ENCODE data around the gene EYS.

Gene EYS

DNA sequence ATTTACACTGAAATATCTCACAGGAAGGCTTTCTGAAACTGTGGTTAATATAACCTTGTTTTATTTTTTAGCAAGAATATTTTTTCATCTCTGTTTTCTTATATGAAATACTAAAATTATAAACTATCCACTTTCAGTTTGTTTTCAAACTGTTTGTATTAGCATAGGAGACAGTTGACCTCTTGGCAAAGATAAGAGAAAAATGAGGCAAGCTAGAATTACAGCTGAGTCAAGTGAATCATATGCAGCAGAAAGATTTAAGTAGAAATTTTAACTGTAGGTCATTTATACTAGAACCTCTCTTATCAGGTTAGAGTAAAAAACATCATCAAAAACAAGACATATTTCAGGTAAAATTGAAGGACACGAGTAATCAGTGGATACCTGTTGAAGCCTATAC is 1278.8 kb downstream of the EYS start:
- DNase-seq, result no peak
- Histone ChIP-seq H3K9me3 (ENCODE audit: control extremely low read depth in 1 of 5, control insufficient read depth in 4 of 5, insufficient read depth in 2 of 5, low read depth in 1 of 5, low read length in 4 of 5) (no peaks in the 10 kb centered on the region), H3K4me3 (ENCODE audit: control insufficient read depth in 1 of 7, extremely low read depth in 1 of 7, insufficient read depth in 4 of 7, low read depth in 2 of 7, low read length in 6 of 7) (no peak overlapping the region), H3K27me3 (replicated peaks in 2 of 5; ENCODE audit: control insufficient read depth in 4 of 5, insufficient read depth in 5 of 5, low read length in 4 of 5) (no peaks in the 10 kb centered on the region), H3K4me1 (ENCODE audit: control extremely low read depth in 1 of 4, control insufficient read depth in 4 of 4, insufficient read depth in 4 of 4, low read length in 3 of 4) (no peaks in the 10 kb centered on the region), H3K27ac (ENCODE audit: insufficient read depth in 1 of 2, low read depth in 1 of 2, low read length in 2 of 2, poor library complexity in 1 of 2, severe bottlenecking in 2 of 2) (no peak overlapping the region), H3K36me3 (ENCODE audit: control insufficient read depth in 4 of 4, insufficient read depth in 4 of 4, low read length in 3 of 4) (no peaks in the 10 kb centered on the region)
- no CpG with 5 or more reads among the region's 1 CpG for WGBS (ENCODE audit: insufficient coverage)
- ChIA-PET POLR2A (no interaction called here), CTCF (no interaction called here)

DNA sequence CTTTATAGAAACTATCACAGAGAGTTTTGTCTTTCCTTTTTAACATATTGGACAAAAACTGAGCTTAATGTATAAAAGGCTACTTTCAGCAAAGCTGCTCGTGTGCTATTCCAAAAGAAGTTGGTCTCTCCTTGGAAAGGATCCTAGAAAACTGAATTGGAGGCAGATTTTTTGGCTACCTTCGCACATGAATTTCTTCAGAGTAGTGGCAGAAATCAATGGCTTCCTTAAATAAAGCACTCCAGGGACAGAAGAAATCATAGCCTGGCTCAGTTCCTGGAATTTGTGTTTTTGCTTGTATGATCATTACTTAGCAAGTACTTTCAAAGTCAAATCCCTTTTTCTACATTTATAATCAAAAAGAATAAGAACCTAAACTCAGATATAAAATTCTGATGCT is 1291.1 kb downstream of the EYS start:
- 91% methylated on average over 2 of the region's 2 CpGs for WGBS (ENCODE audit: insufficient coverage)
- CTCF ChIA-PET, result no interaction called here
- Histone ChIP-seq H3K4me3 (ENCODE audit: control insufficient read depth in 1 of 7, extremely low read depth in 1 of 7, insufficient read depth in 4 of 7, low read depth in 2 of 7, low read length in 6 of 7) (no peak overlapping the region), H3K36me3 (ENCODE audit: control insufficient read depth in 4 of 4, insufficient read depth in 4 of 4, low read length in 3 of 4) (no peaks in the 10 kb centered on the region), H3K4me1 (ENCODE audit: control extremely low read depth in 1 of 4, control insufficient read depth in 4 of 4, insufficient read depth in 4 of 4, low read length in 3 of 4) (no peaks in the 10 kb centered on the region), H3K9me3 (ENCODE audit: control extremely low read depth in 1 of 5, control insufficient read depth in 4 of 5, insufficient read depth in 2 of 5, low read depth in 1 of 5, low read length in 4 of 5) (peaks cover 0 to 7% (median 3%) of the 10 kb centered on the region in 5 experiments), H3K27ac (ENCODE audit: insufficient read depth in 1 of 2, low read depth in 1 of 2, low read length in 2 of 2, poor library complexity in 1 of 2, severe bottlenecking in 2 of 2) (no peak overlapping the region), H3K27me3 (replicated peaks in 2 of 5; ENCODE audit: control insufficient read depth in 4 of 5, insufficient read depth in 5 of 5, low read length in 4 of 5) (no peaks in the 10 kb centered on the region)
- no peak for DNase-seq
- POLR2A ChIA-PET, result no interaction called here

- ChIA-PET POLR2A (no interaction called here), CTCF (no interaction called here)
- no peak overlapping the region for H3K4me3 ChIP-seq (ENCODE audit: control insufficient read depth in 1 of 7, extremely low read depth in 1 of 7, insufficient read depth in 4 of 7, low read depth in 2 of 7, low read length in 6 of 7)
- no peaks in the 10 kb centered on the region for H3K27me3 ChIP-seq (replicated peaks in 2 of 5; ENCODE audit: control insufficient read depth in 4 of 5, insufficient read depth in 5 of 5, low read length in 4 of 5)
- peaks cover 0 to 4% (median 0%) of the 10 kb centered on the region in 5 experiments for H3K9me3 ChIP-seq (ENCODE audit: control extremely low read depth in 1 of 5, control insufficient read depth in 4 of 5, insufficient read depth in 2 of 5, low read depth in 1 of 5, low read length in 4 of 5)
- H3K4me1 ChIP-seq (ENCODE audit: control extremely low read depth in 1 of 4, control insufficient read depth in 4 of 4, insufficient read depth in 4 of 4, low read length in 3 of 4), result no peaks in the 10 kb centered on the region
- no peak overlapping the region for H3K27ac ChIP-seq (ENCODE audit: insufficient read depth in 1 of 2, low read depth in 1 of 2, low read length in 2 of 2, poor library complexity in 1 of 2, severe bottlenecking in 2 of 2)
- no peaks in the 10 kb centered on the region for H3K36me3 ChIP-seq (ENCODE audit: control insufficient read depth in 4 of 4, insufficient read depth in 4 of 4, low read length in 3 of 4)
- no peak for DNase-seq
Measured at GRCh38 chr6:64411226-64411625, 1295.8 kb downstream of the EYS start.

DNA sequence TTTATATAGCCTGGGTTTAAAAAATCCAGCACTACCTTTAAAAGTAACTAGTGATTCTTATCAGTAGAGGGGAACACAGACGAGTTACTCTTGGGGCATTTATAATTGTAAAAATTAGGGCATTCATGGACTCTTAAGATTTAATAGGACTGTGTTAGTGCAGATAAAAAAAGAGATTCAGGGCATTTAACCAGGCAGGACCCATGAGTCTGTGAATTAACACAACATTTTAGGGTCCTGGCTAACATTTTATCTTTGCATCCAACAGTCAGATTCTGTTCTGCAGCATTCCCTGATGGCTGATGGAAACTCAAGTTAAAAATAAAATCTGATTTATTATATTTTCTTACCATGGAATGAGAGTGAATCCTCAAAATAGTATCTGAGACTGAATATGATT is 1297.1 kb downstream of the EYS start:
- no peaks in the 10 kb centered on the region for H3K36me3 ChIP-seq (ENCODE audit: control insufficient read depth in 4 of 4, insufficient read depth in 4 of 4, low read length in 3 of 4)
- DNase-seq, result no peak
- CTCF ChIA-PET, result no interaction called here
- H3K4me1 ChIP-seq (ENCODE audit: control extremely low read depth in 1 of 4, control insufficient read depth in 4 of 4, insufficient read depth in 4 of 4, low read length in 3 of 4), result no peaks in the 10 kb centered on the region
- WGBS (ENCODE audit: insufficient coverage), result 100% methylated on average over 1 of the region's 1 CpG
- H3K4me3 ChIP-seq (ENCODE audit: control insufficient read depth in 1 of 7, extremely low read depth in 1 of 7, insufficient read depth in 4 of 7, low read depth in 2 of 7, low read length in 6 of 7), result no peak overlapping the region
- H3K27ac ChIP-seq (ENCODE audit: insufficient read depth in 1 of 2, low read depth in 1 of 2, low read length in 2 of 2, poor library complexity in 1 of 2, severe bottlenecking in 2 of 2), result no peak overlapping the region
- no peaks in the 10 kb centered on the region for H3K27me3 ChIP-seq (replicated peaks in 2 of 5; ENCODE audit: control insufficient read depth in 4 of 5, insufficient read depth in 5 of 5, low read length in 4 of 5)
- peaks cover 0 to 4% (median 0%) of the 10 kb centered on the region in 5 experiments for H3K9me3 ChIP-seq (ENCODE audit: control extremely low read depth in 1 of 5, control insufficient read depth in 4 of 5, insufficient read depth in 2 of 5, low read depth in 1 of 5, low read length in 4 of 5)
- POLR2A ChIA-PET, result no interaction called here

DNA sequence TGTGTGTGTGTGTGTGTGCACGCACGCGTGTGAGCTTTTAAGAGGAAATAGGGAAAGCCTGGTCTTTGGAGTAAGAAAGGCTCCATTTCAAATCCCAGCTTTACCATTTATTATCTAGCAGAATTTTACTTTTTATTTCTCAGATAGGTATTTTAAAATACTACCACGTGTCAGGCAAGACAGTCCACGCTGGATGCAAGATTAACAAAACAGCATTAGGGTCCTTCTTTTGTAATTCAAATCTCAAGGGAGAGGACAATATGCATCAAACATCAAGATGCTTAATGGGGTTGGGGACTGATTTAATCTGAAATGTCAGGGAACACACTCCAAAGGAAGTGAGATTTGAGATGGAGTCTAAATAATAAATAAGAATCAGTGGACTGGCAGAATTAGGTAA is 1302.6 kb downstream of the EYS start:
- ChIA-PET POLR2A (interaction anchor here (0.7 kb wide), 1 partner anchor 954 kb away, joined by 4 read pairs; no protein-coding TSS in a partner anchor), CTCF (no interaction called here)
- no peaks in the 10 kb centered on the region for H3K27me3 ChIP-seq (replicated peaks in 2 of 5; ENCODE audit: control insufficient read depth in 4 of 5, insufficient read depth in 5 of 5, low read length in 4 of 5)
- no peaks in the 10 kb centered on the region for H3K36me3 ChIP-seq (ENCODE audit: control insufficient read depth in 4 of 4, insufficient read depth in 4 of 4, low read length in 3 of 4)
- no peaks in the 10 kb centered on the region for H3K9me3 ChIP-seq (ENCODE audit: control extremely low read depth in 1 of 5, control insufficient read depth in 4 of 5, insufficient read depth in 2 of 5, low read depth in 1 of 5, low read length in 4 of 5)
- H3K27ac ChIP-seq (ENCODE audit: insufficient read depth in 1 of 2, low read depth in 1 of 2, low read length in 2 of 2, poor library complexity in 1 of 2, severe bottlenecking in 2 of 2), result no peak overlapping the region
- H3K4me3 ChIP-seq (ENCODE audit: control insufficient read depth in 1 of 7, extremely low read depth in 1 of 7, insufficient read depth in 4 of 7, low read depth in 2 of 7, low read length in 6 of 7), result no peak overlapping the region
- no peaks in the 10 kb centered on the region for H3K4me1 ChIP-seq (ENCODE audit: control extremely low read depth in 1 of 4, control insufficient read depth in 4 of 4, insufficient read depth in 4 of 4, low read length in 3 of 4)
- no peak for DNase-seq
- no CpG with 5 or more reads among the region's 5 CpGs for WGBS (ENCODE audit: insufficient coverage)

DNA sequence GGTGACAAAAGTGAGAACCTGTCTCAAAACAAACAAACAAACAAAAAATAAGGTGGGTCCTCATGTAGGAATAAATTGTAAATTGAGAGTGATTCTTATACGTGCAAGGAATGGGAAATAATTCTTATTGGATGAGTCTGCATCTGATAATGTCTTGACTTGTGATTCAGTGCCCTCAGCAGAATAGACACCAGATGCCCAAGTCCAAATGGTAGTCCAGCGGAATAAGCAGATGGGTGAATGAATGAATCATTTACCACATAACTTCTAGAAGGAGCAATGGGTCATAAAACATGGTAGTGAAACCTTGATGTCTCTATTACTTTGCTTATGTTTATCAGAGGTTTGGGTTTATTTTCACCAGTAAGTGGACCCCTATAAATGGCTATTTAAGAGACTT is 1323.7 kb downstream of the EYS start:
- Histone ChIP-seq H3K9me3 (ENCODE audit: control extremely low read depth in 1 of 5, control insufficient read depth in 4 of 5, insufficient read depth in 2 of 5, low read depth in 1 of 5, low read length in 4 of 5) (no peaks in the 10 kb centered on the region), H3K4me1 (ENCODE audit: control extremely low read depth in 1 of 4, control insufficient read depth in 4 of 4, insufficient read depth in 4 of 4, low read length in 3 of 4) (no peaks in the 10 kb centered on the region), H3K36me3 (ENCODE audit: control insufficient read depth in 4 of 4, insufficient read depth in 4 of 4, low read length in 3 of 4) (no peaks in the 10 kb centered on the region), H3K27me3 (replicated peaks in 2 of 5; ENCODE audit: control insufficient read depth in 4 of 5, insufficient read depth in 5 of 5, low read length in 4 of 5) (no peaks in the 10 kb centered on the region), H3K27ac (ENCODE audit: insufficient read depth in 1 of 2, low read depth in 1 of 2, low read length in 2 of 2, poor library complexity in 1 of 2, severe bottlenecking in 2 of 2) (no peak overlapping the region), H3K4me3 (ENCODE audit: control insufficient read depth in 1 of 7, extremely low read depth in 1 of 7, insufficient read depth in 4 of 7, low read depth in 2 of 7, low read length in 6 of 7) (no peak overlapping the region)
- CTCF ChIA-PET, result no interaction called here
- no peak for DNase-seq
- POLR2A ChIA-PET, result no interaction called here
- WGBS (ENCODE audit: insufficient coverage), result 100% methylated on average over 1 of the region's 2 CpGs

DNA sequence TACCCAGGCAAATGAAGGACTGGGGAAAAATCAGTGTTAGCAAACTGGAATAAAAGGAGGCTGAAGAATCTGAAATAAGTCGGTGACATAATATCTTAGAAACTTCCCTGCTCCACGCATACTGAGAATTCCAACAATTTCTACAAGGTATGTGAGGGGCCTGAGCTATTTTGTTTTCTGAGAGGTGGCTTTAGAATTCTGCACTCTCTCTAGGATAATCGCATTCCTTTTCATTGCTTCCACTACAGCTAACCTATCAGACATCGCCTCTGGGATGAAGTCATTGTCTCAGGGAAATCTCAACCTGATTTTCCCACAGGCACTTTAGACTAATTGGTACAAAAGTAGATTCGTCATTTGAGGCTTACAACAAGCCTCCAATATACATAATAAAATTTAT is 1330.6 kb downstream of the EYS start:
- WGBS (ENCODE audit: insufficient coverage), result 100% methylated on average over 4 of the region's 5 CpGs
- no peak overlapping the region for H3K4me3 ChIP-seq (ENCODE audit: control insufficient read depth in 1 of 7, extremely low read depth in 1 of 7, insufficient read depth in 4 of 7, low read depth in 2 of 7, low read length in 6 of 7)
- CTCF ChIA-PET, result no interaction called here

More for the DNA sequence above, 1330.6 kb downstream of the EYS start:
- Histone ChIP-seq H3K27ac (ENCODE audit: insufficient read depth in 1 of 2, low read depth in 1 of 2, low read length in 2 of 2, poor library complexity in 1 of 2, severe bottlenecking in 2 of 2) (no peak overlapping the region), H3K4me1 (ENCODE audit: control extremely low read depth in 1 of 4, control insufficient read depth in 4 of 4, insufficient read depth in 4 of 4, low read length in 3 of 4) (no peaks in the 10 kb centered on the region), H3K27me3 (replicated peaks in 2 of 5; ENCODE audit: control insufficient read depth in 4 of 5, insufficient read depth in 5 of 5, low read length in 4 of 5) (no peaks in the 10 kb centered on the region), H3K9me3 (ENCODE audit: control extremely low read depth in 1 of 5, control insufficient read depth in 4 of 5, insufficient read depth in 2 of 5, low read depth in 1 of 5, low read length in 4 of 5) (peaks cover 0 to 2% (median 0%) of the 10 kb centered on the region in 5 experiments), H3K36me3 (ENCODE audit: control insufficient read depth in 4 of 4, insufficient read depth in 4 of 4, low read length in 3 of 4) (no peaks in the 10 kb centered on the region)
- DNase-seq, result no peak
- POLR2A ChIA-PET, result interaction anchor here (0.6 kb wide), 1 partner anchor 1194 kb away, joined by 3 read pairs; no protein-coding TSS in a partner anchor
